Cardiac muscle cell (in vitro differentiated cells and primary cell): ENCODE measurements around the gene HMX2. TPM values are rescaled to one million over a fixed set of nuclear protein-coding genes. Genes with fewer than 3 reads are reported as not detected.

ENCODE experiments used
- DNase-seq, 2 donors: peaks; one replicate each; pipeline versions ENCODE4 v3.0.0 to v3.0.0-alpha.2; 2010 to 2017; ENCODE audit warnings: low read depth in 1 of 2, low spot score in 1 of 2
- H3K27ac ChIP-seq: fragments of 200-600 bp; sonication (generic); 2 replicates; pipeline ENCODE4 v1.5.1; 2016
- H3K27me3 ChIP-seq: fragments of 200-600 bp; sonication (generic); 2 replicates; pipeline ENCODE4 v1.6.0; 2016; ENCODE audit warnings: control low read depth
- H3K36me3 ChIP-seq: fragments of 200-600 bp; sonication (generic); 2 replicates; pipeline ENCODE4 v1.5.1; 2016; ENCODE audit warnings: control low read depth
- H3K4me1 ChIP-seq: fragments of 200-600 bp; sonication (generic); 2 replicates; pipeline ENCODE4 v1.8.1; 2017; ENCODE audit warnings: low read depth, mild to moderate bottlenecking, mixed run types
- H3K4me3 ChIP-seq: fragments of 200-600 bp; sonication (generic); 2 replicates; pipeline ENCODE4 v1.5.1; 2016; ENCODE audit warnings: mild to moderate bottlenecking
- H3K9me3 ChIP-seq: fragments of 200-600 bp; sonication (generic); 2 replicates; pipeline ENCODE4 v1.5.1; 2017; ENCODE audit warnings: low read depth, mild to moderate bottlenecking, control low read depth
- polyA plus RNA-seq: library from polyadenylated mRNA; unstranded; fragments of >200 nt; fragmentation: Nextera tagmentation; extraction: Ambion mirVana; gene quantifications from 2 replicates; pipeline ENCODE4 v1.2.1, GENCODE V29; 2016
- total RNA-seq: library from RNA; depleted of rRNA; stranded (reverse); fragments of >200 nt; gene quantifications from 2 replicates; pipeline ENCODE4 v1.2.3, GENCODE V29; 2016
- TF ChIP-seq, protein P1 (sequence below): IDR thresholded peaks from 2 replicates; pipeline ENCODE4 v1.5.1; 2012; ENCODE audit warnings: low read depth, mild to moderate bottlenecking, low read length

The HMX2 gene
- total and polyA plus RNA-seq, 2 experiments from 2014 or later: not detected

DNA sequence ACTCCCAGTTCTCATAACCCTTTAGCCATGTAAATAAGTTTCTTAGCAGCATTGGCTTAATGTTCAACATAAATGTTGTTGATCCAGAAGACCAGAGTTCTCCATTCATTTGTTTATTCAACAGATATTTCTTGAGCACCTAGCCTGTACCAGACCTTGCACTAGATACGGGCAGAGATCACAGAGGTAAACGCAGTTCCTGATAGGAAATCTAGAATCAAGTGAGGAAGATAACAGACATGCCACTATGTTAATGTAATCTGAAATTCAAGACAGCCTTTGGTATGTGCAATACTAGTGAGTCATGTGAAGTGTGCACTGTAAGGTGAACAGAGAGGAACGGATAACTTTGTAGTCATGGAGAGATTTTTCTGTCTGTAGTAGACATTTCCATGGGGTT, 9.3 kb downstream of the HMX2 start:
- Histone ChIP-seq H3K36me3 (peaks cover 46% of the 10 kb centered on the region), H3K27ac (no peak overlapping the region), H3K9me3 (no peaks in the 10 kb centered on the region), H3K4me3 (no peak overlapping the region), H3K27me3 (peaks cover 14% of the 10 kb centered on the region), H3K4me1 (peaks cover 4% of the 10 kb centered on the region)
- TF ChIP-seq, protein P1, sequence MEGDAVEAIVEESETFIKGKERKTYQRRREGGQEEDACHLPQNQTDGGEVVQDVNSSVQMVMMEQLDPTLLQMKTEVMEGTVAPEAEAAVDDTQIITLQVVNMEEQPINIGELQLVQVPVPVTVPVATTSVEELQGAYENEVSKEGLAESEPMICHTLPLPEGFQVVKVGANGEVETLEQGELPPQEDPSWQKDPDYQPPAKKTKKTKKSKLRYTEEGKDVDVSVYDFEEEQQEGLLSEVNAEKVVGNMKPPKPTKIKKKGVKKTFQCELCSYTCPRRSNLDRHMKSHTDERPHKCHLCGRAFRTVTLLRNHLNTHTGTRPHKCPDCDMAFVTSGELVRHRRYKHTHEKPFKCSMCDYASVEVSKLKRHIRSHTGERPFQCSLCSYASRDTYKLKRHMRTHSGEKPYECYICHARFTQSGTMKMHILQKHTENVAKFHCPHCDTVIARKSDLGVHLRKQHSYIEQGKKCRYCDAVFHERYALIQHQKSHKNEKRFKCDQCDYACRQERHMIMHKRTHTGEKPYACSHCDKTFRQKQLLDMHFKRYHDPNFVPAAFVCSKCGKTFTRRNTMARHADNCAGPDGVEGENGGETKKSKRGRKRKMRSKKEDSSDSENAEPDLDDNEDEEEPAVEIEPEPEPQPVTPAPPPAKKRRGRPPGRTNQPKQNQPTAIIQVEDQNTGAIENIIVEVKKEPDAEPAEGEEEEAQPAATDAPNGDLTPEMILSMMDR: no peak
- no peak for DNase-seq

DNA sequence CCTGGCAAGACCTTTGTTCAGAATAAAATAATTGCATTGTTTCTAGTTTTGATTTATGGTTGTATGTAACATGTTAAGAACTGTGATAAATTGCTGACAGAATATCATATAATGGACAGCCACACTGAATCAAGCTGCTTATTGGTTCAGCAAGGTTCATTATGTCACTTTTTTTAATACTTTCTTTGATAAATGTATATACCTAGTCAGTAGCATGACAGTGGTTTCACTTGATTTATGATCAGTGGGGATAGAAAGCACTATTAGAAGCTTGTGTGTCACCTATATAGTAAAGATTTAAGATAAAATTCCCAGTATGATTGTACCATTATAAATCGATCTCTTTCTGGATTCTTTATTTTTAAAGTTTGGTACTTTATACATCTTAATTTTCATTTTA, 10.7 kb downstream of the HMX2 start:
- TF ChIP-seq, protein P1: no peak
- peaks cover 61% of the 10 kb centered on the region for H3K36me3 ChIP-seq
- no peaks in the 10 kb centered on the region for H3K27me3 ChIP-seq
- H3K4me1 ChIP-seq: peaks cover 4% of the 10 kb centered on the region
- DNase-seq: no peak
- no peaks in the 10 kb centered on the region for H3K9me3 ChIP-seq
- no peak overlapping the region for H3K27ac ChIP-seq
- H3K4me3 ChIP-seq: no peak overlapping the region

DNA sequence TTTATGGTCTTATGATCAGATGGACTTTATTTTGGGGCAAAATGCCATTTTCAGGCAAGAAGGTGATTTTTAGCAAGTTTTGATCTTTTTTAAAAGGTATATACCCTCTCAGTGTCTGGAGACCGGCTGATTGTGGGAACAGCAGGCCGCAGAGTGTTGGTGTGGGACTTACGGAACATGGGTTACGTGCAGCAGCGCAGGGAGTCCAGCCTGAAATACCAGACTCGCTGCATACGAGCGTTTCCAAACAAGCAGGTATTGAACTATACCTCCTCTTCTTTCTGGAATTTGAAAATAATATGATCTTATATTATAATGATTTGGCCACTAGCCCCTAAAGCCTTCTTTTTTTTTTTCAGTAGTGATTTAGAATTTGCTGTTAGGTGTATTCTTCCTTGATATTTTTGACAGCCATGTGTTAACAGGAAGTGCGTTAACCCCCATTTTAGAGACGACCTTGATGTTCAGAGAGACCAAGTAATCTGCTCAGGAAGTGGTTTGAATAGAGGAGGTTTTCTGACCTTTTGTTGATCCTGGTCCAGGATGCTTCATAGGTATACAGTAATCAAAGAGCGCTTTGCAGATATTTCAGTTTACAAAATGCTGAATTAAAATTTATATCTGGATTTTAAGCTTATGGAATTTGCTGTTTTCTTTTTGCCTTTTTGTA, 12.5 kb downstream of the HMX2 start:
- H3K4me1 ChIP-seq: no peaks in the 10 kb centered on the region
- H3K27ac ChIP-seq: no peak overlapping the region
- no peak overlapping the region for H3K4me3 ChIP-seq
- no peaks in the 10 kb centered on the region for H3K9me3 ChIP-seq
- TF ChIP-seq, protein P1: no peak
- H3K36me3 ChIP-seq: peaks cover 65% of the 10 kb centered on the region
- DNase-seq: no peak
- H3K27me3 ChIP-seq: no peaks in the 10 kb centered on the region

DNA sequence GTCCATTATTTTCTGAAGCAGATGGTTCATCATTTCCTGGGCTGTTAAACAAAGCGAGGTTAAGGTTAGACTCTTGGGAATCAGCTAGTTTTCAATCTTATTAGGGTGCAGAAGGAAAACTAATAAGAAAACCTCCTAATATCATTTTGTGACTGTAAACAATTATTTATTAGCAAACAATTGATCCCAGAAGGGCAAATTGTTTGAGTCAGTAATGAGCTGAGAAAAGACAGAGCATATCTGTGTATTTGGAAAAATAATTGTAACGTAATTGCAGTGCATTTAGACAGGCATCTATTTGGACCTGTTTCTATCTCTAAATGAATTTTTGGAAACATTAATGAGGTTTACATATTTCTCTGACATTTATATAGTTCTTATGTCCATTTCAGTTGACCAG, 16.4 kb downstream of the HMX2 start:
- Histone ChIP-seq H3K36me3 (peaks cover 45% of the 10 kb centered on the region), H3K4me3 (no peak overlapping the region), H3K9me3 (no peaks in the 10 kb centered on the region), H3K27me3 (no peaks in the 10 kb centered on the region), H3K4me1 (no peaks in the 10 kb centered on the region), H3K27ac (no peak overlapping the region)
- DNase-seq: no peak
- TF ChIP-seq, protein P1: no peak

DNA sequence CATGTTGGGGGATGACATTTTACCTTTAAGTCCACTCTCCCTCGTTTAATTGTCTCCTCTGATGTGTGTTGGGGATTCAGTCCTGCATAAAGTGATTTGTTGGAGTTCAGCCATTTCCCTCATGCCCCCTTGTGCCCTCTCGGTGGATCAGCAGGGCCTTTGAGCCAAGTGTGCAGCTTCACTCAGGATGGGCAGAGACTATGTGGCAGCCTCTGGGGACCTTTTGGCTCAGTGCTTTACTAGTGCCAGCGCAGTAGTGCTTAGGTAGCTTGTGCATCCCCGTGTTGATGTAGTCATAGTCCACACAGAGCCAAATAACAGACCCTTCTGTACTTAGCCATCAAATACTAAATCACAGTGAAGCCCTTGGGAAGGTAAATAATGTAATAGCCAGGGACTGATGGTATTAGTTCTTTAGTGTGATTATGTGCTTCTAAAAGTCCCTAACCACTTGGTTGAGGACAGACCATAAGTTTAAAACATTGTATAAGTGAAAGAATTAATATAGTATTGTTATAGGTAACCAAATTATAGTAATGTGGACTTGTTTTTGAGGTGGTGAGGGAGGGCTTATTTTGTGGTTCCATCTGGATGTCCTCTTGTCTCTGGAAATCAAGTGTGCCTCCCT, 17.6 kb downstream of the HMX2 start:
- DNase-seq: no peak
- H3K27me3 ChIP-seq: no peaks in the 10 kb centered on the region
- TF ChIP-seq, protein P1: no peak
- peaks cover 41% of the 10 kb centered on the region for H3K36me3 ChIP-seq
- H3K4me1 ChIP-seq: no peaks in the 10 kb centered on the region
- H3K9me3 ChIP-seq: no peaks in the 10 kb centered on the region
- no peak overlapping the region for H3K4me3 ChIP-seq
- H3K27ac ChIP-seq: no peak overlapping the region
